Fibroblast of skin of right quadriceps (primary cell): Measurements from ENCODE around the gene TUBGCP3.

Source experiments
- DNase-seq: peaks from one replicate; pipeline ENCODE4 v3.0.0-alpha.2; 2013

The TUBGCP3 gene

DNA sequence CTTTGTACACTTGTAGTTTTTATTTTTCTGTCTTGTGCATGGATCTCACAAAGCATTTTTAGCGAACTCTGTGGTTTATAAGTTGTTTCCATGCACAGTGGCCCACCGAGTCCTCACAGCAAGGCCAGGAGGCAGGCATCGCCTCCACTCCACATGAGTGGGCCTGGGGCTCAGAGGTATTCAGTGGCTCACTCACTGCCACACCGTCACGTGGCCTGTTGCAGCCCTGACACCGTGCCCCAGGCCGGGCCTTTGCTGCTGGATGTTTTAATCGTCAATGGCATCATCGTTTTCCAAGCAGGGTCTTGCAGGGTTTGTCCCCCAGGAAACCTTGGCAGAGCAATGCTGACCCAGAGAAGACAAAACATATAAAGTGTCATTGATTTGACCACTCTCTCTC lies 152.0 kb downstream of the TUBGCP3 start:
- DNase-seq = no peak
